HG02642 (cell line): ENCODE results near the gene FLRT2.

Experiments used
- ATAC-seq: cut with Tn5 transposase; IDR thresholded peaks from one replicate; pipeline ENCODE4 v1.9.1; 2021; ENCODE audit warnings: mild to moderate bottlenecking; ENCODE audit not compliant: unreplicated experiment, poor library complexity

FLRT2 gene

GRCh38 chr14:85558505-85558904 is 28.6 kb downstream of the FLRT2 start:
- no peak for ATAC-seq

GRCh38 chr14:85562630-85563029 is 32.7 kb downstream of the FLRT2 start:
- no peak for ATAC-seq

GRCh38 chr14:85564841-85565527 is 35.0 kb downstream of the FLRT2 start:
- no peak for ATAC-seq

- ATAC-seq = no peak
These were observed 35.9 kb downstream of the FLRT2 start for GRCh38 chr14:85565862-85566296.

DNA sequence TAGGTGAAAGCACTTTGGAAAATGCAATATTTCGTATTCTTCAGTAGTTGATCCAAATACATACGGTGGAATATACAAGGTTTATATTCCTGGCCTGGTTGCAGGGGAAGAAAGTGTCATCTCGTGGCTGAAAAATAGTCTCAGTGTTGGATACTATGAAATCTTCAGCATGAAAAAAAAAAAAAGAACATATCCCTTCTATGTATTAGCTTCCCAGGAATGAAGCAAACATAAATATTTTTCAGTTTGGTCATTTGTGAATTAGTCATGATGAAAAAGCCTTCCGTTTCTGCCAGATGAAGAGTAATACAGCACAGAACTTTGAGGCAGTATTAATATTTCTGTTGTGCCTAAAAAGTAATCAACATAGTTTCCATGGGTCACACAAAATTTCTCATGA is 36.7 kb downstream of the FLRT2 start:
- ATAC-seq = no peak

GRCh38 chr14:85572011-85572410 is 42.1 kb downstream of the FLRT2 start:
- ATAC-seq = no peak

DNA sequence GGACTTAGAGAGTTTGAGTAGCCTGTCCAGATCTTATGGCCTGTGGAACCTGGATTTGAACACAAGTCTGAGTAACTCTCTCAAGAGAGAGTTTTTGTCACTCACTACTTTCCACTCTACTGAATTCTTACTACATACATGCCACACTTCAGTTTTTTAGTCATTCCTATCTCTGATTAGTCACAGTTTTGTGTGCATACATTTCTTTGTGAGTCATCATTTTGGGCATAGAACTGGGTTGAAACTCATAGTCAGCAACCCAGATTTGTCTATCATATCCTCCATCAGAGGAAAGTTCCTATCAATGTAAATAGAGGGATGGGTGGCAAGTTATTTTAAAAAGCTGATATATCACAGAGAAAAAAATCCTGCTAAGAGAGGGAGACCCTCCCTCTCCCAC is 42.9 kb downstream of the FLRT2 start:
- no peak for ATAC-seq

DNA sequence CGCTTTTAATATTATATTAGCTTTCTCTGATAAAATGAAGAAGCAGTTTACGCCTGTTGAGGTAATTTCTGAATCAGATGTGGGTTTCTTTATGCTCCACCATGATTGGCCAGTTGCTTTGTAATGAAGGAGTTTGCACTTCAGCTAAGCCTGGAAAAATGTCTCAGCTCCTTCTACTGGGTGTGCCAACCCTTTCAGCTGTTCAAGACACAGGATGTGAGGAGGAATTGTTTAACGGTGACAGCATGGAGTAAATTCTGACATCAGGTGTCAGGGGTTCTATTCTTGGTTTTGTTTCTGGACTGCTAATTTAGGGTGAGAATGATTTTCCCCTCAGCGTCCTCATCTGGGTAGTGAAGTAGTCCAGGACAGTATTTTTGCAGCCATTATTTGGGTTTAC is 43.5 kb downstream of the FLRT2 start:
- ATAC-seq = no peak

GRCh38 chr14:85574853-85575616 is 45.1 kb downstream of the FLRT2 start:
- no peak for ATAC-seq

GRCh38 chr14:85575617-85575898 is 45.6 kb downstream of the FLRT2 start:
- no peak for ATAC-seq

- ATAC-seq = no peak
These were observed 46.3 kb downstream of the FLRT2 start for GRCh38 chr14:85576218-85576617.

GRCh38 chr14:85576848-85577542 is 47.1 kb downstream of the FLRT2 start:
- no peak for ATAC-seq

DNA sequence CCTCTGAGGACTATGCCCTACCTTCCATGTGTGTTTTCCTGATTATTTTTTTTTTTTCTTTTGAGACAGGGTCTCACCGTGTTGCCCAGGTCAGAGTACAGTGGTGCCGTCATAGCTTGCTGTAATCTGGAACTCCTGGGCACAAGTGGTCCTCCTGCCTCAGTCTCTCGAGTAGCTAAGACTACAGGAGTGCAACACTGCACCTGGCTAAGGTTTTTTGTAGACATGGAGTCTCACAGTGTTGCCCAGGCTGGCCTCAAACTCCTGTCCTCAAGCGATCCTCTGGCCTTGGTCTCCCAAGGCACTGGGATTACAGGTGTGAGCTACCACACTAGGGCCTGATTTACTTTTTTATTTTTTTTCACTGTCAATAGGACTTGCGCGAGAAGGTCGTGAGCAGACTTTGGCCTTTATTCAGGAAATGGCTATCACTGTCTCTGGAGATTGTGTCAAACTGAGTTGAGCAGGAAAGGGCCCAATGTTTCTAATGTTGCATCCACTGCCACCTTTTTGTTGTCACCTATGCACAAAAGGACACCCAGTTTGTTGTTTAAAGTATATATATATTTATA is 47.7 kb downstream of the FLRT2 start:
- ATAC-seq = no peak

DNA sequence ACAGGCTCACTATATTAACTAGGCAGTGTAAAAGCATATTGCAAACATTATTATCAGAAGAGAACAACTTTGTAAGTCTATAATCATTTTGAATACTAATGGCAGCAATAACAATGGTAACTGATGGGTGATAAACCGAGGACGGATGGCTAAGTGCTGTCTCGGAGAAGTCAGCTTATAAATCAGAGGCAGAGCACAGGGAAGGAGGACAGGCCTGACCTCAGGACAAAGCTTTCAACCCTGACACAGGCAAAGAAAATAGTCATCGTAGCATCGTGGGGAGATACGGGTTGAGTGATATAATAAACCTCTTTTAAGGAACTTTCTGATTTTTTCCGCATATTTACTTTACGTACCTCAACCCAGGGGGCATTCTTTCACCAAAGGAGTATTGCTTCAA is 48.4 kb downstream of the FLRT2 start:
- no peak for ATAC-seq

- ATAC-seq = no peak
These were observed 49.0 kb downstream of the FLRT2 start for GRCh38 chr14:85578930-85579329.

DNA sequence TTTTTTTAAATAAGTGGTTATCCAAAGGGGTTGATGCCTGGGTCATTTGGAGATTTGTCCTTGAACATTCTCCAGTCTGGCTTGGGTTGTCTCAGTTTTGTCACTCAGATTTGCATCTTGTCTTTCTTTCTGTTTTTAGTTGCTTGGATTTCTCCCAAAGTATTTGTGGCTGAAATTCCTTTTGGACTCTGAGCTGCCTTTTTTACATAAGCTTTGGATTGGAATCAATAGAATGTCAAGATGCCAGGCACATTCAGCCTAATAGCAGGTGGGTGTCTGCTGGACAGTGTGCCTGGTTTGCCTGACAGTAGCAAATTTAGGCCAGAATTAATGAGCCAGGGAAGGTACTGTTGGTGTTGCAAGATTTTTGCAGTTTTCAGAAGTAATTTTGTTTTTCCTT is 50.0 kb downstream of the FLRT2 start:
- no peak for ATAC-seq

DNA sequence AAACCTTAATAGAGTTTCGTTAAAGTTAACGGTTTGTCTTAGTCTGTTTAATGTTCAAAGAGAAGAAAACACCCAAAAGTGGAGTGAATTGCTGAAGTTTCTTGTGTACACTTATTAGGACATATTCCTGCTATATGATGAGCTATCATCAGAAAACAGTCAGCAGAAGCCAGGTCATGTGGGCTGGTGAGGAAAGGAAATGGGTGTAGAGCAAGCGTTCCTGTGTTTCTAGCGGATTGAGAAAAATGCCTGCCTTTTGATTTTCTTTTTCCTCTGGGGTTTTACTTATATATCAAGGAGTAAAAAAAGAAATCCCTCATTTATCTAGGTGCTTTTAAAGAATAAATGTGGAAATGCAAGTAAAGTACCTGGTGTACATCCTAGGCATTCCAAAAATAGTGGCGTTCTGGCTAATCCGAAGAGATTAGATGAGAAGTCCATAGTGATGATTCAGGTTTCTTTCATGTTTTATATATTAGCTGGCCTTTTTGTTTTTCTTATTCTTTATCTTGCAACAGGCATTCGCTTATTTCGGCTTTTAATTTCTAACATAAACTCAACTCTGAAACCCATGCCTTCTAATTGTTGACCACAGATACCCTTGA is 50.7 kb downstream of the FLRT2 start:
- ATAC-seq = no peak

- ATAC-seq = no peak
These were observed 51.7 kb downstream of the FLRT2 start for GRCh38 chr14:85581691-85582090.

DNA sequence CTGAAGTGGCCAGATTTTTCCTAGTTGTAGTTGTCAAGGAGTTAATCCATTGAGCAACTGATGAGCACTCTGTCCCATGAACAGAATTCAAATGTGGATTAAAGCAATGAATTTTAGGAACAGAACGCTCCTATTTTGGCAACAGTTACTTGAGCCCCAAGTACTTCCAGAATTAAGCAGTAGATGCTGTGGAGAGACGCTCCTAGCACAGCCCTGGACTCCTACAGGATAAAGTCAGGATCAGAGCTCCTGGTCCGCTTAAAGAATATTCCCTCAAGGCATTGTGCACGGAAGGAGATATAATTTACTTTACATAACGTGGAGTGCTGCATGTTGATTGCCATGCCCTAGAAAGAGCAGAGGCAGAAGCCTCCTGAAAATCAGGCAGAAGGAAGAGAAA is 53.4 kb downstream of the FLRT2 start:
- no peak for ATAC-seq

DNA sequence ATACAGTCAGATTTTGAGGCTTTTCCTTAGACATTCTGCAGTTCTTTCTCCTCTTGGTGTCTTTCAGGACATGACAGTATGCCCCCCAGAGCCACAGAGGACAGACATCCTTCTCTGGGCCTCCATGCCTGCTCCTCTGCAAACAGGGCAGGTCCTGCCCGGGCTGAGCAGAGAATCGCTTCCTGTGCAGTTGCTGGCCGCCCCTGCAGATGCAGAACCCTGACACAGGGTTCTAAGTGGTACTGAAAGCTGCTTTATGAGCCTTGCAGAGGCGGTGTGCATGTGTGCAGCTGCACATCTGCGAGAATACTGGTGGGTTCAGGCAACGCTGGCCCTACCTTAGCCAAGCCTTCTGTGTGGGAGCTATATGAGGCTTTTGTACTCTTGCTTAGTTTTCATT is 54.5 kb downstream of the FLRT2 start:
- no peak for ATAC-seq

- ATAC-seq = no peak
These were observed 57.3 kb downstream of the FLRT2 start for GRCh38 chr14:85587151-85587711.
